ENCODE data around the gene PPP2R5A.

The PPP2R5A gene

DNA sequence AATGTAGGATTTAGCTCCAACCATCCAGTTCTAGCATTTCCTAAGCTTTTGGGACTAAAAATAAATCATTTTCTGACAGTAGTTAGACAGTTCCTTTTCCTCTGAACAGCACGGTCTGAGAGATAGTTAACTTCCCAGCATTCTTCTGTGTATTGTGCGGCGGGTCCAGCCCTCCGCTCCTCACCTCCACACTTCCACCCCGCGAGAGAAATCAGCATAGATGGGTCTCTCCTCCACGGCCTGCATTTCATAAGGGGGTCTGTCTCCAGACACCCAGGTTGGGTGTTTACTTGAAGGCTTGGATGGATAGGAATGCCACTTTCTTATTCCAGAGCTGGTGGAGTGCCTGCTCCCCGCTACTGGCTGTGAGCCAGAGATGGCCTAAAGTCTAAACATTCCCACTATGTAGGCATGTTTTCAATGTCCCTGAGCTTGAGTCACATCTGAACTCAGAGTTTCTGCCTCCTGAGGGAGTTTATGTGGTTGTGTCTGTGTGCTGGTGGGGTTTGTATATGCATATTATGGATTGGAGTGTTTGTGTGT lies 38.0 kb upstream of the PPP2R5A start:
- no peak overlapping the region for H3K4me3 ChIP-seq (ENCODE audit: low read depth, low read length)
- H3K79me2 ChIP-seq (ENCODE audit: control insufficient read depth, insufficient read depth, low read length, unreplicated experiment), result no peaks in the 10 kb centered on the region
- peaks cover 9% of the 10 kb centered on the region; the same call in 1 of the 2 replicates for H3K27me3 ChIP-seq (ENCODE audit: insufficient read depth, low read length)
- no peaks in the 10 kb centered on the region for H3K36me3 ChIP-seq (ENCODE audit: insufficient read depth, low read length)
- H3K27ac ChIP-seq (ENCODE audit: low read depth, low read length), result no peak overlapping the region
- no peaks in the 10 kb centered on the region for H3K4me1 ChIP-seq (ENCODE audit: control insufficient read depth, insufficient read depth, low read length, unreplicated experiment)
- H2AFZ ChIP-seq (ENCODE audit: low read length, unreplicated experiment), result no peak overlapping the region

DNA sequence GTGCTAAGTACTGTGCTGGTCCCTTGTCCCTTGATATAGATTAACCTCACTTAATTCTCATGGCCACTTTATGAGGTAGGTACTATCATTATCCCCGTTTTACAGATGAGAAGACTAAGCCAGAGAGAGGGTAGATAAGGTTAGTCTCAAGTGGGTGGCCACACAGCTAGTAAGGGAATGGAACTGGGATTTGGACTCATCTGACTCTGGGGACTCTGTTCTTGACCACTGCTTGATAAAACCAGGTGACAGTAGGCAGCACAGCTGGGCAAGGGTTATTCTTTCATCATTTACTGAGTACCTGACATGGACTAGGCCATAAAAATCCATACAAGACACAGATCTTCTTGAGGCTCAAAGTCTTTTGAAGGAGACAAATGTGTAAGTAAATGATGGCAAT lies 37.2 kb upstream of the PPP2R5A start:
- Histone ChIP-seq H2AFZ (ENCODE audit: low read length, unreplicated experiment) (no peak overlapping the region), H3K36me3 (ENCODE audit: insufficient read depth, low read length) (no peaks in the 10 kb centered on the region), H3K27ac (ENCODE audit: low read depth, low read length) (no peak overlapping the region), H3K4me1 (ENCODE audit: control insufficient read depth, insufficient read depth, low read length, unreplicated experiment) (no peaks in the 10 kb centered on the region), H3K4me3 (ENCODE audit: low read depth, low read length) (no peak overlapping the region), H3K79me2 (ENCODE audit: control insufficient read depth, insufficient read depth, low read length, unreplicated experiment) (no peaks in the 10 kb centered on the region), H3K27me3 (ENCODE audit: insufficient read depth, low read length) (peaks cover 13% of the 10 kb centered on the region; the same call in 1 of the 2 replicates)

- H2AFZ ChIP-seq (ENCODE audit: low read length, unreplicated experiment), result no peak overlapping the region
- no peaks in the 10 kb centered on the region for H3K36me3 ChIP-seq (ENCODE audit: insufficient read depth, low read length)
- H3K79me2 ChIP-seq (ENCODE audit: control insufficient read depth, insufficient read depth, low read length, unreplicated experiment), result no peaks in the 10 kb centered on the region
- peaks cover 13% of the 10 kb centered on the region; the same call in 1 of the 2 replicates for H3K27me3 ChIP-seq (ENCODE audit: insufficient read depth, low read length)
- H3K4me3 ChIP-seq (ENCODE audit: low read depth, low read length), result no peak overlapping the region
- no peak overlapping the region for H3K27ac ChIP-seq (ENCODE audit: low read depth, low read length)
- H3K4me1 ChIP-seq (ENCODE audit: control insufficient read depth, insufficient read depth, low read length, unreplicated experiment), result no peaks in the 10 kb centered on the region
These were observed 30.3 kb upstream of the PPP2R5A start for GRCh38 chr1:212254853-212255363.

GRCh38 chr1:212255705-212256307 lies 29.4 kb upstream of the PPP2R5A start:
- H3K4me3 ChIP-seq (ENCODE audit: low read depth, low read length), result no peak overlapping the region
- H3K4me1 ChIP-seq (ENCODE audit: control insufficient read depth, insufficient read depth, low read length, unreplicated experiment), result no peaks in the 10 kb centered on the region
- no peak overlapping the region for H3K27ac ChIP-seq (ENCODE audit: low read depth, low read length)
- no peak overlapping the region for H2AFZ ChIP-seq (ENCODE audit: low read length, unreplicated experiment)
- no peaks in the 10 kb centered on the region for H3K36me3 ChIP-seq (ENCODE audit: insufficient read depth, low read length)
- peaks cover 9% of the 10 kb centered on the region; the same call in 1 of the 2 replicates for H3K27me3 ChIP-seq (ENCODE audit: insufficient read depth, low read length)
- no peaks in the 10 kb centered on the region for H3K79me2 ChIP-seq (ENCODE audit: control insufficient read depth, insufficient read depth, low read length, unreplicated experiment)

- Histone ChIP-seq H2AFZ (ENCODE audit: low read length, unreplicated experiment) (no peak overlapping the region), H3K27ac (ENCODE audit: low read depth, low read length) (no peak overlapping the region), H3K36me3 (ENCODE audit: insufficient read depth, low read length) (no peaks in the 10 kb centered on the region), H3K79me2 (ENCODE audit: control insufficient read depth, insufficient read depth, low read length, unreplicated experiment) (no peaks in the 10 kb centered on the region), H3K27me3 (ENCODE audit: insufficient read depth, low read length) (0 out of 2 replicates have a peak, but pooled peaks cover 7% of the 10 kb centered on the region), H3K4me1 (ENCODE audit: control insufficient read depth, insufficient read depth, low read length, unreplicated experiment) (no peaks in the 10 kb centered on the region), H3K4me3 (ENCODE audit: low read depth, low read length) (no peak overlapping the region)
These were observed 28.8 kb upstream of the PPP2R5A start for GRCh38 chr1:212256369-212256768.

DNA sequence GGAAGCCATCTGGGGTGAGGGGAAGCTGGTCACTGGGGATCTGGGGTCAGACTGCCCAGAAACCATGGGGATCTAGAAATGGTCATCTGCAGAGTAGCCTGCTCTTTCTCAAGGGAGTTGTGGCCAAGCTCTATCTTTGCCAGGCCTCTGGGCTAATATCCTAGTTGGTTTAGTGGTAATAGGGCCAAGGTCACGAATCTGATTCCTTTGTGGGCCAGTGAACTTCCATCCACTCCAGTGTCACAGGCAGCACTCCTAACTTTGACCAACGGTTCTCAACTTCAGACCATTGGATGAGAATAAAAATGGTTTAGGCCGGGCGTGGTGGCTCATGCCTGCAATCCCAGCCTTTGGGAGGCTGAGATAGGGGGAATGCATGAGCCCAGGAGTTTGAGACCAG lies 28.1 kb upstream of the PPP2R5A start:
- no peak overlapping the region for H3K27ac ChIP-seq (ENCODE audit: low read depth, low read length)
- no peaks in the 10 kb centered on the region for H3K36me3 ChIP-seq (ENCODE audit: insufficient read depth, low read length)
- no peaks in the 10 kb centered on the region for H3K4me1 ChIP-seq (ENCODE audit: control insufficient read depth, insufficient read depth, low read length, unreplicated experiment)
- no peak overlapping the region for H3K4me3 ChIP-seq (ENCODE audit: low read depth, low read length)
- peaks cover 5% of the 10 kb centered on the region; the same call in 1 of the 2 replicates for H3K27me3 ChIP-seq (ENCODE audit: insufficient read depth, low read length)
- H3K79me2 ChIP-seq (ENCODE audit: control insufficient read depth, insufficient read depth, low read length, unreplicated experiment), result no peaks in the 10 kb centered on the region
- H2AFZ ChIP-seq (ENCODE audit: low read length, unreplicated experiment), result no peak overlapping the region

- H3K79me2 ChIP-seq (ENCODE audit: control insufficient read depth, insufficient read depth, low read length, unreplicated experiment), result no peaks in the 10 kb centered on the region
- no peak overlapping the region for H3K4me3 ChIP-seq (ENCODE audit: low read depth, low read length)
These were observed 25.3 kb upstream of the PPP2R5A start for GRCh38 chr1:212259693-212260480.

GRCh38 chr1:212260557-212261355 lies 24.5 kb upstream of the PPP2R5A start:
- no peak overlapping the region for H2AFZ ChIP-seq (ENCODE audit: low read length, unreplicated experiment)
- no peaks in the 10 kb centered on the region for H3K4me1 ChIP-seq (ENCODE audit: control insufficient read depth, insufficient read depth, low read length, unreplicated experiment)
- no peak overlapping the region for H3K4me3 ChIP-seq (ENCODE audit: low read depth, low read length)
- H3K36me3 ChIP-seq (ENCODE audit: insufficient read depth, low read length), result no peaks in the 10 kb centered on the region
- H3K79me2 ChIP-seq (ENCODE audit: control insufficient read depth, insufficient read depth, low read length, unreplicated experiment), result no peaks in the 10 kb centered on the region
- no peak overlapping the region for H3K27ac ChIP-seq (ENCODE audit: low read depth, low read length)
- H3K27me3 ChIP-seq (ENCODE audit: insufficient read depth, low read length), result no peaks in the 10 kb centered on the region; the same call in 1 of the 2 replicates

More at GRCh38 chr1:212259693-212260480, 25.3 kb upstream of the PPP2R5A start:
- no peaks in the 10 kb centered on the region for H3K4me1 ChIP-seq (ENCODE audit: control insufficient read depth, insufficient read depth, low read length, unreplicated experiment)
- no peaks in the 10 kb centered on the region for H3K36me3 ChIP-seq (ENCODE audit: insufficient read depth, low read length)
- H2AFZ ChIP-seq (ENCODE audit: low read length, unreplicated experiment), result no peak overlapping the region
- H3K27ac ChIP-seq (ENCODE audit: low read depth, low read length), result no peak overlapping the region
- H3K27me3 ChIP-seq (ENCODE audit: insufficient read depth, low read length), result no peaks in the 10 kb centered on the region; the same call in 1 of the 2 replicates

DNA sequence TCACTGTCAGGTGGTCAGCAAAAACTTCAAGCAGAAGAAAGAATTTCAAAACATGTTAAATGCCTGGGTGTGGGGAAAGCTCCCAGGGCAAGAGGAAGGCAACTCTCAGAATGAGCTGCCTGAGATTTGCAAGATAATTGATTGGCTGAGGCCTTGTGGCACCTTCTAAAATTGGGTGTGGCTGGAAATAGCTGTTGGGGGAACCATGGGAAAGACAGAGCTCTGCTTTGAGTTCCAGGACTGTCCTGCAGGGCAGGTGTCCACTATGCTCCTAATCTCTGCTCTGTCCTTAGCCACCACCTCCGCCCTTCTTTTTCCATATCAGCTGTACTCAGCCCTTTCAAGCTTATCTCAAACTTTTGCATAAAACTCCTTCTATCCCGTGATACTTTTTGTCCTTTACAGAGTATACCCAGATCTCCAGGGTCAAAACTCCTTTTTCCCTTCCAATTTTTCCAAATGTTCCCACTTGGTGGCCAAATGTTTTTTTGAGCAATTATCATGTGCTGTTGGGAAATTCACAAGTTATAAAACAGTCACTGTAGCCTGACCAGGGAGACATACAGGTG lies 23.8 kb upstream of the PPP2R5A start:
- Histone ChIP-seq H3K4me1 (ENCODE audit: control insufficient read depth, insufficient read depth, low read length, unreplicated experiment) (no peaks in the 10 kb centered on the region), H3K36me3 (ENCODE audit: insufficient read depth, low read length) (no peaks in the 10 kb centered on the region), H3K79me2 (ENCODE audit: control insufficient read depth, insufficient read depth, low read length, unreplicated experiment) (no peaks in the 10 kb centered on the region), H3K27ac (ENCODE audit: low read depth, low read length) (no peak overlapping the region), H3K4me3 (ENCODE audit: low read depth, low read length) (no peak overlapping the region), H2AFZ (ENCODE audit: low read length, unreplicated experiment) (no peak overlapping the region), H3K27me3 (ENCODE audit: insufficient read depth, low read length) (no peaks in the 10 kb centered on the region; the same call in 1 of the 2 replicates)

GRCh38 chr1:212267017-212267416 lies 18.2 kb upstream of the PPP2R5A start:
- Histone ChIP-seq H3K4me1 (ENCODE audit: control insufficient read depth, insufficient read depth, low read length, unreplicated experiment) (no peaks in the 10 kb centered on the region), H2AFZ (ENCODE audit: low read length, unreplicated experiment) (no peak overlapping the region), H3K36me3 (ENCODE audit: insufficient read depth, low read length) (no peaks in the 10 kb centered on the region), H3K79me2 (ENCODE audit: control insufficient read depth, insufficient read depth, low read length, unreplicated experiment) (no peaks in the 10 kb centered on the region), H3K27ac (ENCODE audit: low read depth, low read length) (no peak overlapping the region), H3K4me3 (ENCODE audit: low read depth, low read length) (no peak overlapping the region), H3K27me3 (ENCODE audit: insufficient read depth, low read length) (peaks cover 44% of the 10 kb centered on the region)
